Neural cell (in vitro differentiated cells): ENCODE measurements around the gene ABRACL. TPM values are rescaled to one million over a fixed set of nuclear protein-coding genes. Genes with fewer than 3 reads are reported as not detected.

Source experiments
- H2AFZ ChIP-seq: fragments of 200-600, 300-800 bp; sonication (generic), shearing (Covaris generic); 2 replicates; pipeline ENCODE4 v1.6.0; 2014; ENCODE audit warnings: low read depth, mild to moderate bottlenecking, antibody characterized with exemption, low read length, moderate library complexity
- H3F3A ChIP-seq: fragments of 200-600 bp; shearing (Covaris generic); 2 replicates; pipeline ENCODE4 v1.6.1; 2016; ENCODE audit warnings: mild to moderate bottlenecking, moderate library complexity, mixed read lengths, antibody characterized with exemption, low read length; ENCODE audit not compliant: insufficient read depth, poor library complexity, severe bottlenecking
- H3K27ac ChIP-seq: fragments of 200-600, 300-800 bp; sonication (generic), shearing (Covaris generic); 2 replicates; pipeline ENCODE4 v1.5.1; 2014; ENCODE audit warnings: mild to moderate bottlenecking, low read length, moderate library complexity
- H3K27me3 ChIP-seq: fragments of 300-800, 200-600 bp; sonication (generic), shearing (Covaris generic); 2 replicates; pipeline ENCODE4 v1.6.0; 2014; ENCODE audit warnings: mild to moderate bottlenecking, low read depth, low read length, moderate library complexity; ENCODE audit not compliant: insufficient read depth
- H3K36me3 ChIP-seq: fragments of 300-800, 200-600 bp; sonication (generic), shearing (Covaris generic); 2 replicates; pipeline ENCODE4 v1.5.1; 2014; ENCODE audit warnings: mild to moderate bottlenecking, antibody characterized with exemption, low read length, moderate library complexity; ENCODE audit not compliant: insufficient read depth
- H3K4me2 ChIP-seq: fragments of 300-800, 200-600 bp; sonication (generic), shearing (Covaris generic); 2 replicates; pipeline ENCODE4 v1.6.0; 2014; ENCODE audit warnings: mild to moderate bottlenecking, low read length
- H3K4me3 ChIP-seq: fragments of 300-800, 200-600 bp; sonication (generic), shearing (Covaris generic); 2 replicates; pipeline ENCODE4 v1.5.1; 2014; ENCODE audit warnings: mild to moderate bottlenecking, low read length, moderate library complexity
- H3K79me2 ChIP-seq: fragments of 200-600 bp; shearing (Covaris generic); replicated peaks from 2 replicates; pipeline ENCODE4 v1.6.0; 2014; ENCODE audit warnings: mild to moderate bottlenecking, low read length, moderate library complexity; ENCODE audit not compliant: insufficient read depth
- H3K9ac ChIP-seq: fragments of 300-800, 200-600 bp; sonication (generic), shearing (Covaris generic); 2 replicates; pipeline ENCODE4 v1.6.1; 2016; ENCODE audit warnings: mild to moderate bottlenecking, low read length, mixed read lengths
- H3K9me2 ChIP-seq: fragments of 200-600 bp; shearing (Covaris generic); 2 replicates; pipeline ENCODE4 v1.6.1; 2016; ENCODE audit warnings: mild to moderate bottlenecking, low read length, mixed read lengths; ENCODE audit not compliant: insufficient read depth
- H3K9me3 ChIP-seq: fragments of 200-600, 300-800 bp; sonication (generic), shearing (Covaris generic); 2 replicates; pipeline ENCODE4 v1.6.1; 2016; ENCODE audit warnings: mild to moderate bottlenecking, mixed run types, low read length, moderate library complexity, mixed read lengths
- H4K20me1 ChIP-seq: fragments of 200-600 bp; shearing (Covaris generic); 2 replicates; pipeline ENCODE4 v1.6.1; 2016; ENCODE audit warnings: mild to moderate bottlenecking, mixed run types; ENCODE audit not compliant: insufficient read depth
- EP300 ChIP-seq: fragments of 450-650 bp; conservative IDR thresholded peaks from 2 replicates; pipeline ENCODE4 v1.6.1; 2014; ENCODE audit warnings: antibody characterized with exemption, mild to moderate bottlenecking, moderate library complexity; ENCODE audit not compliant: poor library complexity, severe bottlenecking
- EZH2 ChIP-seq: fragments of 200-600, 300-800 bp; shearing (Covaris generic), sonication (generic); IDR thresholded peaks from 2 replicates; pipeline ENCODE4 v1.6.1; 2014; ENCODE audit warnings: antibody characterized with exemption, low read length, borderline replicate concordance, mild to moderate bottlenecking; ENCODE audit not compliant: insufficient read depth, poor library complexity, severe bottlenecking
- MXI1 ChIP-seq: fragments of 450-650 bp; conservative IDR thresholded peaks from 2 replicates; pipeline ENCODE4 v1.6.1; 2014; ENCODE audit warnings: antibody characterized with exemption, mild to moderate bottlenecking; ENCODE audit not compliant: poor library complexity, severe bottlenecking
- POLR2AphosphoS5 ChIP-seq: IDR thresholded peaks from 2 replicates; pipeline ENCODE4 v1.6.1; 2012
- RAD21 ChIP-seq: fragments of 450-650 bp; conservative IDR thresholded peaks from 2 replicates; pipeline ENCODE4 v1.6.1; 2014; ENCODE audit warnings: antibody characterized with exemption, mild to moderate bottlenecking, moderate library complexity
- SMC3 ChIP-seq: fragments of 450-650 bp; conservative IDR thresholded peaks from 2 replicates; pipeline ENCODE4 v1.6.1; 2014; ENCODE audit warnings: antibody characterized with exemption, mild to moderate bottlenecking, moderate library complexity; ENCODE audit not compliant: poor library complexity
- TAF1 ChIP-seq: IDR thresholded peaks from 2 replicates; pipeline ENCODE4 v1.6.1; 2012; ENCODE audit warnings: low read depth
- polyA plus RNA-seq: library from polyadenylated mRNA; depleted of rRNA; stranded (reverse); fragments of >200 nt; gene quantifications from 2 replicates; pipeline ENCODE4 v1.2.3, GENCODE V29; 2014
- TF ChIP-seq, protein P1 (sequence below): fragments of 450-650 bp; IDR thresholded peaks from 2 replicates; pipeline ENCODE4 v1.5.1; 2014; ENCODE audit warnings: antibody characterized with exemption, mild to moderate bottlenecking, moderate library complexity; ENCODE audit not compliant: poor library complexity, severe bottlenecking
- TF ChIP-seq, protein P2 (sequence below): IDR thresholded peaks from 2 replicates; pipeline ENCODE4 v1.6.1; 2012; ENCODE audit warnings: borderline replicate concordance

ABRACL gene
- polyA plus RNA-seq, 1 donor from 2014 or later: 201 TPM

DNA sequence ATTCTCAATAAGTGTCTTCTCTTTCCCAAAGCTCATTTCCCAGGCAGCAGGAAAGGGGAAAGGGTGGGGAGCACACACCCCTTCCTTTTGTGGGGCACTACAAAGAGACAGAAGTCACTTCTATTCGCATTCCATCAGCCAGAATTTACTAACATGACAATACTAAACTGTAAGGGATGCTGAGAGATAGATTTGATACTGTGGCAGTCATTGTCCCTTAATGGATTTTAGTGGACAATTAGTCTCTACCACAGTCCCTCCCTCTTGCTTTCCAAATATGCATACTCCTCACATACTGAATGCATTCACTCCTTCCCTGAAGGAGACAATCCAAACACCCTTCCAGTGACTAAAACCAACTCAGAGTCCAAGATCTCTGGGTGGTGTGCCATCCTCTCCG is 50.5 kb downstream of the ABRACL start:
- no peak overlapping the region for H3K9ac ChIP-seq
- H3K27ac ChIP-seq: no peak overlapping the region
- H3K4me2 ChIP-seq: no peak overlapping the region
- no peaks in the 10 kb centered on the region for H3K79me2 ChIP-seq
- H3K27me3 ChIP-seq: no peaks in the 10 kb centered on the region
- no peaks in the 10 kb centered on the region for H3K9me2 ChIP-seq
- H4K20me1 ChIP-seq: no peaks in the 10 kb centered on the region
- no peak overlapping the region for H2AFZ ChIP-seq
- no peaks in the 10 kb centered on the region for H3K36me3 ChIP-seq
- TF ChIP-seq RAD21 (no peak), MXI1 (no peak), POLR2AphosphoS5 (no peak), SMC3 (no peak), EP300 (no peak), EZH2 (no peak)
- TF ChIP-seq, protein P1, sequence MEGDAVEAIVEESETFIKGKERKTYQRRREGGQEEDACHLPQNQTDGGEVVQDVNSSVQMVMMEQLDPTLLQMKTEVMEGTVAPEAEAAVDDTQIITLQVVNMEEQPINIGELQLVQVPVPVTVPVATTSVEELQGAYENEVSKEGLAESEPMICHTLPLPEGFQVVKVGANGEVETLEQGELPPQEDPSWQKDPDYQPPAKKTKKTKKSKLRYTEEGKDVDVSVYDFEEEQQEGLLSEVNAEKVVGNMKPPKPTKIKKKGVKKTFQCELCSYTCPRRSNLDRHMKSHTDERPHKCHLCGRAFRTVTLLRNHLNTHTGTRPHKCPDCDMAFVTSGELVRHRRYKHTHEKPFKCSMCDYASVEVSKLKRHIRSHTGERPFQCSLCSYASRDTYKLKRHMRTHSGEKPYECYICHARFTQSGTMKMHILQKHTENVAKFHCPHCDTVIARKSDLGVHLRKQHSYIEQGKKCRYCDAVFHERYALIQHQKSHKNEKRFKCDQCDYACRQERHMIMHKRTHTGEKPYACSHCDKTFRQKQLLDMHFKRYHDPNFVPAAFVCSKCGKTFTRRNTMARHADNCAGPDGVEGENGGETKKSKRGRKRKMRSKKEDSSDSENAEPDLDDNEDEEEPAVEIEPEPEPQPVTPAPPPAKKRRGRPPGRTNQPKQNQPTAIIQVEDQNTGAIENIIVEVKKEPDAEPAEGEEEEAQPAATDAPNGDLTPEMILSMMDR: no peak
- no peak overlapping the region for H3K4me3 ChIP-seq
- no peaks in the 10 kb centered on the region for H3F3A ChIP-seq
- no peaks in the 10 kb centered on the region for H3K9me3 ChIP-seq

DNA sequence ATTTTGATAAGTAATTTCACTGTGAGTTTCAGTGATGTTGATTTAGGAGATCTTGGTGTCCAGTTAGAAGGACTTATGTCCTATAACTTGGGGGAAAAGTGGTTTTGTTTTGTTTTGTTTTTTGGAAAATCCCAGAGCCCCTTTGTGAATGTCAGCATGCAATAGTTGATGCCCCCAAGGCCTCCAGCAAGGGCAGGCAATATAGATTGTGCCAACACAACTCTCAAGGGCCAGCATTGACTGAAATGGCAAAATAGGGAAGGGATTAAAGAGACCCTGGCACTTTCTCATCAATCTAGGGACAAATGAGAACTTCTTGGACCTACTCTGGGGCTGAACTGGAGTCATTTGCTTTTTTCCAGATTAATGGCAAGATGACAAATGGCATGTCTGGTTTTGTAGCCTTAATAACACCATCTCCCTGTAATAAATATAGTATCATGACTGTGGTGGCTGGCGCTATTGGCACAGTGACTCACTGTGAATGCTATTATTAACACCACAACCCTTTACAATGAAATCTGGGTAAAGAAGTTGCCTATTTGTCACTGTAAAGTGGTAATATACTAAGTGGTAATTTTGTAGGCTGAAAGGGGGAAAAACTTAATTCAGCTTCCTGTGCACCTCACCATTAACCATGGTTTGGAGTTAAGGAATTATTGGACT is 51.8 kb downstream of the ABRACL start:
- Histone ChIP-seq H3K9ac (no peak overlapping the region), H3K9me3 (no peaks in the 10 kb centered on the region), H3F3A (no peaks in the 10 kb centered on the region), H3K4me3 (no peak overlapping the region), H3K36me3 (no peaks in the 10 kb centered on the region), H3K4me2 (no peak overlapping the region), H3K27me3 (no peaks in the 10 kb centered on the region), H2AFZ (no peak overlapping the region), H3K9me2 (no peaks in the 10 kb centered on the region), H4K20me1 (no peaks in the 10 kb centered on the region), H3K79me2 (no peaks in the 10 kb centered on the region), H3K27ac (no peak overlapping the region)
- TF ChIP-seq SMC3 (no peak), RAD21 (no peak), TAF1 (no peak), POLR2AphosphoS5 (no peak), EP300 (no peak), EZH2 (no peak), MXI1 (no peak)
- TF ChIP-seq, protein P1: no peak

DNA sequence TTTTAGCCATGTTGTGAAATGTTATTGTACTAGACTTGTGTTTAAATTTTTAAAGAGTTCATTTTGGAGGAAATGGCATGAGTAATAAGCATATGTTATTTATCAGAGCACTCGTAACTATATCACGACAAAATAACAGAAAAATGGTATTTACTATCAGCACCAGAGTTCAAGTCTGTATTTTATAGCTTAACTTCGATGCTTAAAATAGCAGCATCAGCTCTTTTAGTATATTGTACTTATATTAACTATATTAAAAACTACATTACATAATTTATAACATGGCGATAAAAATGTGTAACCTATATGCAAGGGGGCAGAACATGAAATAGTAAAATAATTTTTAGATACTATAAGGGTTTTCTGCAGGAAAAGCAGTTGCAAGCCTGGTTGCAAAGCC is 52.9 kb downstream of the ABRACL start:
- Histone ChIP-seq H3K9me3 (no peaks in the 10 kb centered on the region), H3K79me2 (no peaks in the 10 kb centered on the region), H3F3A (no peaks in the 10 kb centered on the region), H4K20me1 (no peaks in the 10 kb centered on the region), H3K9ac (no peak overlapping the region), H3K4me3 (no peak overlapping the region), H2AFZ (no peak overlapping the region), H3K9me2 (no peaks in the 10 kb centered on the region), H3K27me3 (no peaks in the 10 kb centered on the region), H3K36me3 (no peaks in the 10 kb centered on the region), H3K4me2 (no peak overlapping the region), H3K27ac (no peak overlapping the region)
- no peak for TF ChIP-seq TAF1
- no peak for TF ChIP-seq EP300
- no peak for TF ChIP-seq EZH2
- TF ChIP-seq, protein P1: no peak
- TF ChIP-seq SMC3: no peak
- TF ChIP-seq MXI1: no peak
- TF ChIP-seq, protein P2, sequence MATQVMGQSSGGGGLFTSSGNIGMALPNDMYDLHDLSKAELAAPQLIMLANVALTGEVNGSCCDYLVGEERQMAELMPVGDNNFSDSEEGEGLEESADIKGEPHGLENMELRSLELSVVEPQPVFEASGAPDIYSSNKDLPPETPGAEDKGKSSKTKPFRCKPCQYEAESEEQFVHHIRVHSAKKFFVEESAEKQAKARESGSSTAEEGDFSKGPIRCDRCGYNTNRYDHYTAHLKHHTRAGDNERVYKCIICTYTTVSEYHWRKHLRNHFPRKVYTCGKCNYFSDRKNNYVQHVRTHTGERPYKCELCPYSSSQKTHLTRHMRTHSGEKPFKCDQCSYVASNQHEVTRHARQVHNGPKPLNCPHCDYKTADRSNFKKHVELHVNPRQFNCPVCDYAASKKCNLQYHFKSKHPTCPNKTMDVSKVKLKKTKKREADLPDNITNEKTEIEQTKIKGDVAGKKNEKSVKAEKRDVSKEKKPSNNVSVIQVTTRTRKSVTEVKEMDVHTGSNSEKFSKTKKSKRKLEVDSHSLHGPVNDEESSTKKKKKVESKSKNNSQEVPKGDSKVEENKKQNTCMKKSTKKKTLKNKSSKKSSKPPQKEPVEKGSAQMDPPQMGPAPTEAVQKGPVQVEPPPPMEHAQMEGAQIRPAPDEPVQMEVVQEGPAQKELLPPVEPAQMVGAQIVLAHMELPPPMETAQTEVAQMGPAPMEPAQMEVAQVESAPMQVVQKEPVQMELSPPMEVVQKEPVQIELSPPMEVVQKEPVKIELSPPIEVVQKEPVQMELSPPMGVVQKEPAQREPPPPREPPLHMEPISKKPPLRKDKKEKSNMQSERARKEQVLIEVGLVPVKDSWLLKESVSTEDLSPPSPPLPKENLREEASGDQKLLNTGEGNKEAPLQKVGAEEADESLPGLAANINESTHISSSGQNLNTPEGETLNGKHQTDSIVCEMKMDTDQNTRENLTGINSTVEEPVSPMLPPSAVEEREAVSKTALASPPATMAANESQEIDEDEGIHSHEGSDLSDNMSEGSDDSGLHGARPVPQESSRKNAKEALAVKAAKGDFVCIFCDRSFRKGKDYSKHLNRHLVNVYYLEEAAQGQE: no peak
- TF ChIP-seq RAD21: no peak
- no peak for TF ChIP-seq POLR2AphosphoS5
